WTC11 (cell line): Measurements from ENCODE around the gene SPEN. TPM values are rescaled to one million over a fixed set of nuclear protein-coding genes. Genes with fewer than 3 reads are reported as not detected.

Source experiments
- ATAC-seq: fragments of 200-7000 bp; cut with Tn5 transposase; 2 replicates; pipeline ENCODE4 v1.10.0; 2021; ENCODE audit warnings: mild to moderate bottlenecking, moderate library complexity
- CTCF ChIA-PET: fragments of 300-600 bp; sonication (Branson Sonifier 250); formaldehyde crosslinking; loops from one replicate; lab custom pipeline; 2021; ENCODE audit warnings: antibody characterized with exemption; lab: Charles Lee
- POLR2A ChIA-PET: fragments of 350-600 bp; sonication (Branson Sonifier 250); formaldehyde crosslinking; loops from one replicate; lab custom pipeline; 2021; ENCODE audit warnings: antibody characterized with exemption; lab: Charles Lee
- DNase-seq: peaks from one replicate; pipeline ENCODE4 v3.0.0; 2021; ENCODE audit warnings: low spot score
- H3K27ac Mint-ChIP-seq: 2 replicates; pipeline ENCODE4 v1.8.0; 2021; ENCODE audit warnings: mixed read lengths
- H3K27me3 Mint-ChIP-seq: 2 replicates; pipeline ENCODE4 v1.8.0; 2021; ENCODE audit warnings: low read depth, mild to moderate bottlenecking, moderate library complexity, mixed read lengths
- H3K36me3 Mint-ChIP-seq: 2 replicates; pipeline ENCODE4 v1.8.0; 2021; ENCODE audit warnings: mixed read lengths
- H3K4me1 Mint-ChIP-seq: 2 replicates; pipeline ENCODE4 v1.8.0; 2022; ENCODE audit warnings: mixed read lengths
- H3K4me3 Mint-ChIP-seq: 2 replicates; pipeline ENCODE4 v1.8.0; 2021; ENCODE audit warnings: mild to moderate bottlenecking, moderate library complexity, mixed read lengths
- H3K9me3 Mint-ChIP-seq: 2 replicates; pipeline ENCODE4 v1.8.0; 2021; ENCODE audit warnings: mixed read lengths
- ATF1 ChIP-seq: sonication (generic); formaldehyde crosslinking; IDR thresholded peaks from 2 replicates; pipeline ENCODE4 v1.8.1; 2023; ENCODE audit warnings: mild to moderate bottlenecking, moderate library complexity, missing genetic modification reagents
- CBFB ChIP-seq: sonication (generic); formaldehyde crosslinking; IDR thresholded peaks from 2 replicates; pipeline ENCODE4 v1.8.1; 2022; ENCODE audit warnings: mild to moderate bottlenecking, low read depth, missing genetic modification reagents
- GRHL2 ChIP-seq: fragments of 250-450 bp; sonication (Bioruptor Pico); IDR thresholded peaks from 2 replicates; pipeline ENCODE4 v1.8.0; 2022; ENCODE audit warnings: mild to moderate bottlenecking, moderate library complexity; ENCODE audit not compliant: insufficient replicate concordance, severe bottlenecking
- OVOL2 ChIP-seq: fragments of 250-450 bp; sonication (Bioruptor Pico); IDR thresholded peaks from 2 replicates; pipeline ENCODE4 v1.9.0; 2021; ENCODE audit warnings: mild to moderate bottlenecking, borderline replicate concordance
- RELA ChIP-seq: sonication (generic); formaldehyde crosslinking; IDR thresholded peaks from 2 replicates; pipeline ENCODE4 v1.8.1; 2022; ENCODE audit warnings: missing genetic modification reagents, mild to moderate bottlenecking, borderline replicate concordance
- SMAD3 ChIP-seq: sonication (generic); formaldehyde crosslinking; IDR thresholded peaks from 2 replicates; pipeline ENCODE4 v1.8.0; 2022; ENCODE audit warnings: missing genetic modification reagents, mild to moderate bottlenecking, borderline replicate concordance
- SOX15 ChIP-seq: fragments of 250-450 bp; sonication (Bioruptor Pico); IDR thresholded peaks from 2 replicates; pipeline ENCODE4 v1.9.0; 2021; ENCODE audit warnings: mild to moderate bottlenecking
- TCF7 ChIP-seq: sonication (generic); formaldehyde crosslinking; IDR thresholded peaks from 2 replicates; pipeline ENCODE4 v1.8.0; 2022; ENCODE audit warnings: mild to moderate bottlenecking, low read depth, missing genetic modification reagents, moderate library complexity
- TEAD1 ChIP-seq: sonication (generic); formaldehyde crosslinking; IDR thresholded peaks from 2 replicates; pipeline ENCODE4 v1.8.0; 2022; ENCODE audit warnings: mild to moderate bottlenecking, missing genetic modification reagents
- total RNA-seq: library from RNA; stranded (reverse); gene quantifications from 3 replicates; pipeline ENCODE4 v1.2.3, GENCODE V29; 2021
- TF ChIP-seq, protein P1 (sequence below): fragments of 250-450 bp; sonication (Bioruptor Pico); IDR thresholded peaks from 2 replicates; pipeline ENCODE4 v2.1.2; 2022; ENCODE audit warnings: mild to moderate bottlenecking, moderate library complexity
- TF ChIP-seq, protein P2 (sequence below): sonication (generic); formaldehyde crosslinking; IDR thresholded peaks from 2 replicates; pipeline ENCODE4 v1.8.1; 2022; ENCODE audit warnings: mild to moderate bottlenecking, moderate library complexity, missing genetic modification reagents
- TF ChIP-seq, protein P3 (sequence below): sonication (generic); formaldehyde crosslinking; IDR thresholded peaks from 2 replicates; pipeline ENCODE4 v1.8.0; 2022; ENCODE audit warnings: mild to moderate bottlenecking, missing genetic modification reagents
- TF ChIP-seq, protein P4 (sequence below): fragments of 200-600 bp; IDR thresholded peaks from 2 replicates; pipeline ENCODE4 v1.8.0; 2022; ENCODE audit warnings: antibody characterized with exemption
- TF ChIP-seq, protein P5 (sequence below): fragments of 250-450 bp; sonication (Bioruptor Pico); IDR thresholded peaks from 2 replicates; pipeline ENCODE4 v1.9.0; 2021; ENCODE audit warnings: mild to moderate bottlenecking, borderline replicate concordance
- TF ChIP-seq, protein P6 (sequence below): sonication (generic); formaldehyde crosslinking; IDR thresholded peaks from 2 replicates; pipeline ENCODE4 v1.8.1; 2022; ENCODE audit warnings: low read depth, mild to moderate bottlenecking, moderate library complexity, missing genetic modification reagents, borderline replicate concordance

The SPEN gene
- total RNA-seq, 1 experiment from 2014 or later: 48.8 TPM

DNA sequence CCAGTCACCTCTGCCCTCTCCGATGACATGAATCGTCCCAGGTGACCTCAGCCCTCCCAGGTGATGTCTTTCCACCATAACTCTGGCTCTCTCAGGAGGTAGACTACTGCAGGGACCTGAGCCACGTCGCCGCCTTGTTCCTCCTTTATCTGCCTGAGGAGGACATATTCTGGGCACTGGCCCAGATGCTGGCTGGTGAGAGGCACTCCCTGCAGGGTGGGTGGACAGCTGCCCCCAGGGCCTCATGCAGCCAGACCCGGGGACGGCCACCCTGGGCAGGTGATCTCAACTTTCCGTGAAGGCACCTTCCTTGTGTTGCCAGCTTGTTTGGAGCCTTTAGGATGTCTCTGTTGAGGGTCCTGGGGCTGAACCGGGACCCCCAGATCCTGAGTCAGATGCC, 142.3 kb downstream of the SPEN start:
- no peak for ATAC-seq
- Mint-ChIP-seq H3K4me3 (no peak overlapping the region), H3K9me3 (no peaks in the 10 kb centered on the region), H3K27ac (no peak overlapping the region), H3K4me1 (no peaks in the 10 kb centered on the region), H3K27me3 (no peaks in the 10 kb centered on the region), H3K36me3 (no peaks in the 10 kb centered on the region)
- ChIA-PET CTCF (no interaction called here), POLR2A (no interaction called here)
- no peak for DNase-seq
- TF ChIP-seq RELA (CRISPR knock-in tag) (no peak), SMAD3 (CRISPR knock-in tag) (no peak), CBFB (CRISPR knock-in tag) (no peak), TCF7 (CRISPR knock-in tag) (no peak), GRHL2 (CRISPR knock-in tag) (no peak), ATF1 (CRISPR knock-in tag) (no peak), TEAD1 (no peak), SOX15 (CRISPR knock-in tag) (no peak), OVOL2 (CRISPR knock-in tag) (no peak)
- TF ChIP-seq, protein P1, sequence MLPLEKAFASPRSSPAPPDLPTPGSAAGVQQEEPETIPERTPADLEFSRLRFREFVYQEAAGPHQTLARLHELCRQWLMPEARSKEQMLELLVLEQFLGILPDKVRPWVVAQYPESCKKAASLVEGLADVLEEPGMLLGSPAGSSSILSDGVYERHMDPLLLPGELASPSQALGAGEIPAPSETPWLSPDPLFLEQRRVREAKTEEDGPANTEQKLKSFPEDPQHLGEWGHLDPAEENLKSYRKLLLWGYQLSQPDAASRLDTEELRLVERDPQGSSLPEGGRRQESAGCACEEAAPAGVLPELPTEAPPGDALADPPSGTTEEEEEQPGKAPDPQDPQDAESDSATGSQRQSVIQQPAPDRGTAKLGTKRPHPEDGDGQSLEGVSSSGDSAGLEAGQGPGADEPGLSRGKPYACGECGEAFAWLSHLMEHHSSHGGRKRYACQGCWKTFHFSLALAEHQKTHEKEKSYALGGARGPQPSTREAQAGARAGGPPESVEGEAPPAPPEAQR (CRISPR knock-in tag): no peak
- TF ChIP-seq, protein P2, sequence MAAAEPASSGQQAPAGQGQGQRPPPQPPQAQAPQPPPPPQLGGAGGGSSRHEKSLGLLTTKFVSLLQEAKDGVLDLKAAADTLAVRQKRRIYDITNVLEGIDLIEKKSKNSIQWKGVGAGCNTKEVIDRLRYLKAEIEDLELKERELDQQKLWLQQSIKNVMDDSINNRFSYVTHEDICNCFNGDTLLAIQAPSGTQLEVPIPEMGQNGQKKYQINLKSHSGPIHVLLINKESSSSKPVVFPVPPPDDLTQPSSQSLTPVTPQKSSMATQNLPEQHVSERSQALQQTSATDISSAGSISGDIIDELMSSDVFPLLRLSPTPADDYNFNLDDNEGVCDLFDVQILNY (CRISPR knock-in tag): no peak
- TF ChIP-seq, protein P3, sequence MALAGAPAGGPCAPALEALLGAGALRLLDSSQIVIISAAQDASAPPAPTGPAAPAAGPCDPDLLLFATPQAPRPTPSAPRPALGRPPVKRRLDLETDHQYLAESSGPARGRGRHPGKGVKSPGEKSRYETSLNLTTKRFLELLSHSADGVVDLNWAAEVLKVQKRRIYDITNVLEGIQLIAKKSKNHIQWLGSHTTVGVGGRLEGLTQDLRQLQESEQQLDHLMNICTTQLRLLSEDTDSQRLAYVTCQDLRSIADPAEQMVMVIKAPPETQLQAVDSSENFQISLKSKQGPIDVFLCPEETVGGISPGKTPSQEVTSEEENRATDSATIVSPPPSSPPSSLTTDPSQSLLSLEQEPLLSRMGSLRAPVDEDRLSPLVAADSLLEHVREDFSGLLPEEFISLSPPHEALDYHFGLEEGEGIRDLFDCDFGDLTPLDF: no peak
- TF ChIP-seq, protein P4, sequence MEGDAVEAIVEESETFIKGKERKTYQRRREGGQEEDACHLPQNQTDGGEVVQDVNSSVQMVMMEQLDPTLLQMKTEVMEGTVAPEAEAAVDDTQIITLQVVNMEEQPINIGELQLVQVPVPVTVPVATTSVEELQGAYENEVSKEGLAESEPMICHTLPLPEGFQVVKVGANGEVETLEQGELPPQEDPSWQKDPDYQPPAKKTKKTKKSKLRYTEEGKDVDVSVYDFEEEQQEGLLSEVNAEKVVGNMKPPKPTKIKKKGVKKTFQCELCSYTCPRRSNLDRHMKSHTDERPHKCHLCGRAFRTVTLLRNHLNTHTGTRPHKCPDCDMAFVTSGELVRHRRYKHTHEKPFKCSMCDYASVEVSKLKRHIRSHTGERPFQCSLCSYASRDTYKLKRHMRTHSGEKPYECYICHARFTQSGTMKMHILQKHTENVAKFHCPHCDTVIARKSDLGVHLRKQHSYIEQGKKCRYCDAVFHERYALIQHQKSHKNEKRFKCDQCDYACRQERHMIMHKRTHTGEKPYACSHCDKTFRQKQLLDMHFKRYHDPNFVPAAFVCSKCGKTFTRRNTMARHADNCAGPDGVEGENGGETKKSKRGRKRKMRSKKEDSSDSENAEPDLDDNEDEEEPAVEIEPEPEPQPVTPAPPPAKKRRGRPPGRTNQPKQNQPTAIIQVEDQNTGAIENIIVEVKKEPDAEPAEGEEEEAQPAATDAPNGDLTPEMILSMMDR: no peak
- TF ChIP-seq, protein P5, sequence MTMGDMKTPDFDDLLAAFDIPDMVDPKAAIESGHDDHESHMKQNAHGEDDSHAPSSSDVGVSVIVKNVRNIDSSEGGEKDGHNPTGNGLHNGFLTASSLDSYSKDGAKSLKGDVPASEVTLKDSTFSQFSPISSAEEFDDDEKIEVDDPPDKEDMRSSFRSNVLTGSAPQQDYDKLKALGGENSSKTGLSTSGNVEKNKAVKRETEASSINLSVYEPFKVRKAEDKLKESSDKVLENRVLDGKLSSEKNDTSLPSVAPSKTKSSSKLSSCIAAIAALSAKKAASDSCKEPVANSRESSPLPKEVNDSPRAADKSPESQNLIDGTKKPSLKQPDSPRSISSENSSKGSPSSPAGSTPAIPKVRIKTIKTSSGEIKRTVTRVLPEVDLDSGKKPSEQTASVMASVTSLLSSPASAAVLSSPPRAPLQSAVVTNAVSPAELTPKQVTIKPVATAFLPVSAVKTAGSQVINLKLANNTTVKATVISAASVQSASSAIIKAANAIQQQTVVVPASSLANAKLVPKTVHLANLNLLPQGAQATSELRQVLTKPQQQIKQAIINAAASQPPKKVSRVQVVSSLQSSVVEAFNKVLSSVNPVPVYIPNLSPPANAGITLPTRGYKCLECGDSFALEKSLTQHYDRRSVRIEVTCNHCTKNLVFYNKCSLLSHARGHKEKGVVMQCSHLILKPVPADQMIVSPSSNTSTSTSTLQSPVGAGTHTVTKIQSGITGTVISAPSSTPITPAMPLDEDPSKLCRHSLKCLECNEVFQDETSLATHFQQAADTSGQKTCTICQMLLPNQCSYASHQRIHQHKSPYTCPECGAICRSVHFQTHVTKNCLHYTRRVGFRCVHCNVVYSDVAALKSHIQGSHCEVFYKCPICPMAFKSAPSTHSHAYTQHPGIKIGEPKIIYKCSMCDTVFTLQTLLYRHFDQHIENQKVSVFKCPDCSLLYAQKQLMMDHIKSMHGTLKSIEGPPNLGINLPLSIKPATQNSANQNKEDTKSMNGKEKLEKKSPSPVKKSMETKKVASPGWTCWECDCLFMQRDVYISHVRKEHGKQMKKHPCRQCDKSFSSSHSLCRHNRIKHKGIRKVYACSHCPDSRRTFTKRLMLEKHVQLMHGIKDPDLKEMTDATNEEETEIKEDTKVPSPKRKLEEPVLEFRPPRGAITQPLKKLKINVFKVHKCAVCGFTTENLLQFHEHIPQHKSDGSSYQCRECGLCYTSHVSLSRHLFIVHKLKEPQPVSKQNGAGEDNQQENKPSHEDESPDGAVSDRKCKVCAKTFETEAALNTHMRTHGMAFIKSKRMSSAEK (CRISPR knock-in tag): no peak
- TF ChIP-seq, protein P6, sequence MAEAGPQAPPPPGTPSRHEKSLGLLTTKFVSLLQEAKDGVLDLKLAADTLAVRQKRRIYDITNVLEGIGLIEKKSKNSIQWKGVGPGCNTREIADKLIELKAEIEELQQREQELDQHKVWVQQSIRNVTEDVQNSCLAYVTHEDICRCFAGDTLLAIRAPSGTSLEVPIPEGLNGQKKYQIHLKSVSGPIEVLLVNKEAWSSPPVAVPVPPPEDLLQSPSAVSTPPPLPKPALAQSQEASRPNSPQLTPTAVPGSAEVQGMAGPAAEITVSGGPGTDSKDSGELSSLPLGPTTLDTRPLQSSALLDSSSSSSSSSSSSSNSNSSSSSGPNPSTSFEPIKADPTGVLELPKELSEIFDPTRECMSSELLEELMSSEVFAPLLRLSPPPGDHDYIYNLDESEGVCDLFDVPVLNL (CRISPR knock-in tag): no peak

Other genes starting within 250 kb of the SPEN start
- 33.8 to 34.2 TPM (median 33.8 TPM) in 3 replicates for gene DDI2, start 230.2 kb upstream of the SPEN start, total RNA-seq
- gene PLEKHM2, start 163.4 kb upstream of the SPEN start, total RNA-seq: 47.5 to 51.8 TPM (median 49.7 TPM) in 3 replicates
- 0.82 to 2.0 TPM (median 1.1 TPM) in 3 replicates for gene SLC25A34, start 111.4 kb upstream of the SPEN start, total RNA-seq
- gene TMEM82, start 105.2 kb upstream of the SPEN start, total RNA-seq: 0.48 to 1.4 TPM (median 0.94 TPM) in 3 replicates
- gene FBLIM1, start 88.9 kb upstream of the SPEN start, total RNA-seq: 70.9 to 78.3 TPM (median 76.6 TPM) in 3 replicates
- gene UQCRHL, start 40.1 kb upstream of the SPEN start, total RNA-seq: 2.6 to 3.8 TPM (median 2.7 TPM) in 3 replicates
- 27.6 to 32.0 TPM (median 27.9 TPM) in 3 replicates for gene ZBTB17, start 128.4 kb downstream of the SPEN start, total RNA-seq
- 0.11 TPM in 1 of 3 replicates, not detected in the others for gene SRARP, start 156.5 kb downstream of the SPEN start, total RNA-seq
- gene HSPB7, start 170.3 kb downstream of the SPEN start, total RNA-seq: 0.11 to 0.23 TPM (median 0.21 TPM) in 3 replicates
- 1.5 to 2.7 TPM (median 2.7 TPM) in 3 replicates for gene CLCNKA, start 174.3 kb downstream of the SPEN start, total RNA-seq
- gene CLCNKB, start 196.1 kb downstream of the SPEN start, total RNA-seq: 1.8 to 3.1 TPM (median 2.5 TPM) in 3 replicates
- gene FAM131C, start 225.9 kb downstream of the SPEN start, total RNA-seq: 1.4 to 2.0 TPM (median 1.8 TPM) in 3 replicates